GM21786 (cell line): ENCODE measurements around the gene SRPRB.

ENCODE experiments used
- ATAC-seq: cut with Tn5 transposase; IDR thresholded peaks from one replicate; pipeline ENCODE4 v1.9.1; 2021; ENCODE audit not compliant: unreplicated experiment

Gene SRPRB

DNA sequence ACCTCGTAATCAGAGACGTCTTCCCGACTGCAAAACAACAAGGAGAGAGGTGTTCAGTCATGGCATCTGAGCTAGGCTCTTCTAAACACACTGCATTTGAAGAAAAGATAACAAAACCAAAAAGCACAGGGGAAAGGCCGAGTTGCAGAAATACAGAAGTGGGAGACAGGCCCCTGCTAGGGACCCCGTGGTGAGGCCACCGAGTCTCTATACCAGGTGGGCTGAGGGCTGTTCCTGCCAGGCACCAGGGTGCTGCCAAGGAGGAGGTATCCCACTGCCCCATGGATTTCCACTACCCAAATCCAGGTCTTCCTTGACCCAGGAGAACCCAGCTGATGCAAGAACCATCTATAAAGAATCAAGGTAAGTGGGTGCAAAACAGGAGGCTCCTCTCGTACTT, 59.0 kb downstream of the SRPRB start:
- no peak for ATAC-seq

DNA sequence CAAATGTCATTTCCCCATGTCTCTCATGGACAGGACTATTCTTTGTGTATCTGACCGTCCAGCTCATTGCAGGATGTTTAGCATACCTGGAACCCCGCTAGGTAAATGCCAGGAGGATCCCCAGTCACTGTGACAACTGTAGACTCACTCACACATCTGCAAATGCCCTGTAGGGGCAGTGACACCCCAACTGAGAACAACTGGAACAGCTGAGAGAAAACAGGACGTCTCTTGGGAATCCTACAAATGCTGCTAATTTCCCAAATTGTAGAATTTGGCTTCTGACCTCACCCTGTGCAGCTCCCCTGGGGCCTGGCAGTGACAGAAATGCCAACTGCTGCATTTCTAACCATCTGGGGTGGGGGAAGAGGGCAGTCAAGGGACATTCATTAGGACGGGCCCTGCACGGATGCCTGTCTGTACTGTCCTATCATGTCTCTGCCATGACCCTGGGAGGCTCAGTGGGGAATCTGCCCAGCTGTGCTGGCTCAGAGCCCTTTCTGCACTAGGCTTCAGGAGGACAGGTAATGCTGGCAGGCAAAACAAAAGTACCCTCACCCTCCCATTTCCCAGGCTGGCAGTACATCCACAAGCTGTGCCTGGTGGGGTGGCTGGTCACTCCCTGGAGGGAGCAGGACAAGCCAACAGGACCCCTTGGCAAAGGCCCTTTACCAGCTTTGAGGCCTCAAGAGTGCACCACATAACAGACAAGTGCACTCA, 59.7 kb downstream of the SRPRB start:
- ATAC-seq, result no peak

DNA sequence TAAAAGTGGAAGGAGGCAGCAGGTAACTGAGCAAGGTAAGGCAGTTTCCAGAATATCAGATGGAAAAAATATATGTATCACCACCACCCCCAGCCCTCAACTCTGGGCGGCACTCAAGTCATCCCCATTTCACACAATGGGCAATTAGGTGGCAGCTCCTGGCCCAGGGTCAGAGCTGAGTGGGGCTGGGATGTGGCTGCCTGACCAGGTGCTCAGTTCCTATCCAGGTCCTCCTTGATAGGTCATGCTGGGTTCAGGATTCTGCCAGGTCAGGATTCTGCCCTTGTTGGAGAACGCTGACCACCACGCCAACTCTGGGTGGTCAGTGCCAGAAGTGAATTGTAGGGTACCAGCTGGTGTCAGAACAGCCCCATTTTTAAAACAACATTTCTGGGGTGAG, 60.5 kb downstream of the SRPRB start:
- no peak for ATAC-seq

- no peak for ATAC-seq
These were observed 62.6 kb downstream of the SRPRB start for GRCh38 chr3:133868186-133868585.

DNA sequence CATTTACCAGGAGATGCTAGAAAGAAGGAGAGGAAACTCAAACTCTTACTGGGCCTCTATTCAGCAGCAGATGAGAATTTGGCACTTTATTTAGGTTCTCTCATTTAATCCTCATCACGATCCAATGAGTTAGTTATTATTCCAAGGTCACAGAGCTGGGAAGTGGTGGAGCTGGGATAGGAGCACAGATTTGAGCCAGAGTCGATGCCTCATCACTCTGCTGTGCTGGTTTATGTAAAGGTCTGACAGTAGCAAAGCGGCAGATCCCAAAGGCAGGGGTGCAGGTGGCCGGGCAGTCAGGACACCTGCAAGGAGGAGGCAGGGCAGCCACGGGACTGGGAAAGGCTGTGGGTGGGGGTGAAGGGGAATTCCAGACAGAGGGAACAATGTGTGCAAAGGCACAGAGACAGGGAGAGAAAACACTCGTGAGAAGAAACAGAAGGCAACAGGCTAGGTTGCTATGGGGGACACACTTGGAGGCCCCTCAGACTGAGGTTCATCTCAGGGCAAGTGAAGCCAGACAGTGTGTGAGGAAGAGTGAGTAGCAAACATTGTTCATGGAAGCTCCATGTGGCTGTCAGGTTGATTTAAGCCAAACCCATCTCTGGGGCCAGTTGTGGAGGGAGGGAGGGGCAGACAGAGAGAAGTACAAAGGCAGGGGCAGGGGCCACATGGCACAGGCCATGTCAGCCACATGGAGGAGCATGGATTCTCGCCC, 63.3 kb downstream of the SRPRB start:
- no peak for ATAC-seq

DNA sequence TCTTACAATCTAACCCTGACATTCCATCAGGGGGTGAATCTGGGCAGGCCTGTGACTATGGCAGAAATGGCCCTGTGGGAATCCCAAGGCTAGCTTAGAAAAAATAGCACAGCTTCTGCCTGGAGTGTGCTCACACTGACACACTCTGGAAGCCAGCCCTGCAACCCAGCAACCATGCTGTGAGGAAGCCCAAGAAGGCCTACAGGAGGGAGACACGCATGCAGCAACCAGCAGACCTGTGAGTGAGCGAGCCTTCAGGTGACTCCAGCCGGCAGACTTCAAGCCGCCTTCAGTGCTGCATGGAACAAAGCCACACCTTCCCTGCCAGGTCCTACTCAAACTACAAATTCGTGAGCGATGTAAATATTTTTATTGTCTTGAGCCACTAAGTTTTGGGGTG, 64.0 kb downstream of the SRPRB start:
- ATAC-seq, result no peak

DNA sequence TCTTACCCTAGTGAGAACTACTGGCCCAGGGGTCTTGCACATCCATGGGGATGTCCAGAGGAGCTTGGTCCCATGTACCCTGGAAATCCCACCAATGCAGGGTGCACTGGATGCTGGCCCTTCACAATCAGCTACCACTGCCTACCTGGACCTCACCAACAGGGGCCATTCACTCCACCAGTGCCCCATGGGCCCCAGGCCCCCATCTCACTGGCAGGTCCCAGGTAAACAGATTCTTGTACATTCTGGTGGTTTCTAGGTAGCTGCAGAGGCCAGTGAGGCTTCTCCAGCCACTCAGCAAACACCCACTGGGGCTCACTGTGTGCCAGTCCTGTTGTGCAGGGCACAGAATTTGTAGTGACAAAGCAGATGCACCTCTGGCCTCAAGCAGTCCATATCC, 65.2 kb downstream of the SRPRB start:
- ATAC-seq, result no peak
